T-helper 2 cell treated with Interferon-gamma antibody and Interleukin-4, amounts not matched to agents 100 ng/mL and 5 ng/mL, for 36 hours (primary cell): ENCODE measurements around the gene RTN4R. TPM values are rescaled to one million over a fixed set of nuclear protein-coding genes. Genes with fewer than 3 reads are reported as not detected.

Source experiments
- intact Hi-C: fragments of 100-400 bp; cut with micrococcal nuclease; formaldehyde crosslinking; loops from one replicate; pipeline ENCODE4 v1.15.1; 2023
- total RNA-seq: library from RNA; stranded (reverse); gene quantifications from 2 replicates; pipeline ENCODE4 v1.2.3, GENCODE V29; 2022

RTN4R gene
- total RNA-seq, 1 donor from 2014 or later: 1.9 TPM

DNA sequence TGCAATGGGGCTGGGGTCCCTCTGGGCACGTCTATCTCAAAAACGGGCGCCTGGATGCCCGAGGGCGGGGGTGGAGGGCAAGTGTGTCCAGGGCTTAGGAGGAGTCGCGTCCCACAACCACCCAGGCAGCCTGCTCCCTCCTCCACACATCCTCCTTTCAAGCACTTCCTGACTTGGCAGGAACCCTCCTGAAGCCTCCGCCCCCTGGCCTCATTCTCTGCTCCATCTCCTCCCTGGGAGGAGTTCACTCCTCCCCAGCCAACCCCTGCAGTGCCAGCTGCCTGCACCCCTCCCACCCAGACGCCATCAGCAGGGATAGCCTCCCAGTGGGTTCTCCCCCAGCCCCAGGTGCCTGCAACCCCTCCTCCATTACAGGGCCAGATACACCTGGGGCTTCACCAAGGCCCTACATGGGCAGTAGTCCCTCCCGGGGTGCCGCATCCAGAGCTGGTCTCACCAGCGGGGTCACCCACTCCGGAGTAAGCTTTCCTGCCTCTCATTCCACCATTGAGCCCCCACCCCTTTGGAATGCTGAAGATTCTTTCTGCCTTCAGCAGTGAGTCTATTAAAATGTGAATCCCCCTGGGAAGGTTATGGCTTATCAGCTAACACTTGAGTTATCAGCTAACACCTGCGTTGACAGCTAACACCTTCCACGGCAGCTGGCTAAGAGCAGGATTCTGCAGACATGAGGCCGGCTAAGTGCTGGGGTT lies 24.4 kb downstream of the RTN4R start:
- intact Hi-C loops: no loop called here

DNA sequence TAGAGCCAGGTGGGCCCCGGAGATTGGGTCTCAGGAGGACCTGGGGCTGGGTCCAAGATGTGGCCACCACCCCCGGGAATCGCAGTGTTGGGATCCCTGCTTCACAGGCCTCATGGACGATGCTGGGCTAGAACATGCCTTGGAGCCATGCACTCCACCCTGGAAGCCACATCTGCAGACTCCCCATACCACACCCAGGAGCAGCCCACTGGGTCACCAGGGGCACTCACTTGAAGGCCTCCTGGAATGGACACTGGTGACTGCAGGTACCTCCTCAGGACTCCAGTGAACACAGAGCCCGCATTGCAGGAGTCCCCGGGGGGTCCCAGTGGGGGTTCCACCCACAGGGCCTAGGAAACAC lies 25.0 kb downstream of the RTN4R start:
- intact Hi-C loops: no loop called here

DNA sequence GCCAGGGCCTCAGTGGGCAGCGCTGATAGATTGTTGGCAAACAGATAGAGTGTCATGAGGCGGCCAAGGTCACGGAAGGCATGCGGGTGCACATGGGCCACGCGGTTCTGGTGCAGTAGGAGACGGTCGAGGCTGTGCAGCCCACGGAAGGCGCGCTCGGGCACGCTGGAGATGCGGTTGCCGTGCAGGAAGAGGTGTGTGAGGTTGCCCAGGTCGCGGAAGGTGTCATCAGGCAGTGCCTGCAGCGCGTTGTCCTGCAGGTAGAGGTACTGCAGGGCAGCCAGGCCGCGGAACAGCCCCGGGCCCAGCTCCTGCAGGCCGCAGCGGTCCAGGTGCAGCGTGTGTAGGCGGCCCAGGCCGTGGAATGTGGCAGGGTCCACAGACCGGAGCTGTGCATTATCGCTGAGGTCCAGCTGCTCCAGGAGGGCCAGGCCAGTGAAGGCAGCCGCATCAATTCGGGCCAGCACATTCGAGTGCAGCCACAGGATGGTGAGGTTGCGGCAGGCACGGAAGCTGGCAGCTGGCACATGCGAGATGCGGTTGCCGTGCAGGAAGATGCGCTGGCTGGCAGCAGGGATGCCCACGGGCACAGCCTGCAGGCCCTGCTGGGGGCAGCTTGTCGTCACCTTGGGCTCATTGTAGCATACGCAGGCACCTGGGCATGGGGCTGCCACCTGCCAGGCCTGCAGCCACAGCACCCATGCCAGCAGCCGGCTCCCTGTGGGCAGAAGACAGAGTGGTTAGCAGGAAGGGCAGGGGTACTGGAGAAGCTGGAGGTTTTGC lies 25.5 kb downstream of the RTN4R start:
- intact Hi-C loops: no loop called here

DNA sequence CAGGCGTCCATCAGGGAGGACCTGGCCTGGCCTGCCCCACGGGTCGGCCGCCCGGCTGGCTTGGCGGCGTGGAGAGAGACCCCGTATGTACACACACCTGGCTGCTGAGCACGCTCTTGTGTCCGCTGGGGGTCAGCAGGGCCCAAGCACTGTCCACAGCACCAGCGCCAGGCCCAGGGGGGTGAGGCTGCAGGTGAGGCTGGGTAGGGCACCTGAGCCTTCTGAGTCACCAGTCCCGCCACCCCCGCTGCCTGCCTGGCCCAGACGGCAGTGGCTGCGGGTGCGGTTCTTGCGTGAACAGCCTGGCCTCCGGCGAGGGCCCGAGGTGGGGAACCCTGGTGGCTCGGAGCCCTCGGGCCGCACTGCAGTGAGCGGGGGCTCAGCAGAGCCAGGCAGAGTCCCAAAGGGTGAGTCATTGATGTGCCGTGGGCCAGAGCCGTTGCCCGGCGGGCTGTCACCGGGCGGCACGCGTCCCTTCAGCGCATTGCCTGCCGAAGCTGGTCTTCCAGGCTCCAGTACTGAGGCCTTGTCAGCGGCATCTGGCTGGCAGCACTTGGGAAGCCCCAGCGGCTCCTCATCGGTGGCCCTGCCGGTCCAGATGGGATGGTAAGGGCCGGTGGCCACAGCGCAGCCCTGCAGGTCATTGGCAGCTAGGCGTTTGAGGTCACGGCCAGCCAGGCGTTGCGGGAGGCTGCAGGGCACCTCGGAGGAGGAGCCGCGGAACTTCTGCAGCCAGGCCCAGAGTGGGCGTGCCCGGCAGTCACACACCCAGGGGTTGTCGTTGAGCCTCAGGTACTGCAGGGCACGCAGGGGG lies 26.3 kb downstream of the RTN4R start:
- intact Hi-C loops: no loop called here

DNA sequence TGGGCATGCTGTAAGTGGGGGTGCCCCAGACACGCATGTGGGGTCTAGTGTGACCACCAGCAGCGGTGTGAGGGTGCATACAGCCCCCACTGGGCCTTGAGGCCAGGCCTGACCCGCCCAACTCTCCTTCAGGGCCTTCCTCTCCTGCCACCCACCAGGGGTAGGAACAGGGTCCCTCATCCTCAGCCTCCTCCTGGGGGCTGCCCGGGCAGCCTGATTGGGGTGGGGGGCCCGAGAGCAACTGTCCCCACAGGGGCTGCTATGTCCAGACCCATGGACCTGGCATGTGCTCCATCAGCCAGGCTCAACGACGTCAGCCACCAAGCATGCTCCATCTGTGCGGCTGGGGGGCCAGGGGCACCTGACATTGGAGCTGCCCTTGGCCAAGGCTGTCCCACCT lies 27.2 kb downstream of the RTN4R start:
- intact Hi-C loops: no loop called here

DNA sequence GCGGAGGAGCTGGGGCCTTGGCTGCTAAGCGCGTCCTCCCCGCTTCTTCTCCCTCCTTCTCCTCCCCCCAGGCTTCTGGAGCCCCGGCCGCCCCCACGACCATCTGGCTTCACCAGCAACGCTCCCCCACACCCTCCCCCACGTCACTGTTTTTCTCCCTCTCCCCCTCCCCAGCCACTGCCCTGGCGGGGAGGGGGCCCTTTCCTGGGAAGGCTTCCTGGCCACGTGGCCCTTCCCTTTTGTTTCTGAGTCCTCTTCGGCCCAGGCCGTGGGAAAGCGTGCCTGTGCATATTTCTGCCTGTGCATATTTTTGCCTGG lies 27.7 kb downstream of the RTN4R start:
- intact Hi-C loops: no loop called here

DNA sequence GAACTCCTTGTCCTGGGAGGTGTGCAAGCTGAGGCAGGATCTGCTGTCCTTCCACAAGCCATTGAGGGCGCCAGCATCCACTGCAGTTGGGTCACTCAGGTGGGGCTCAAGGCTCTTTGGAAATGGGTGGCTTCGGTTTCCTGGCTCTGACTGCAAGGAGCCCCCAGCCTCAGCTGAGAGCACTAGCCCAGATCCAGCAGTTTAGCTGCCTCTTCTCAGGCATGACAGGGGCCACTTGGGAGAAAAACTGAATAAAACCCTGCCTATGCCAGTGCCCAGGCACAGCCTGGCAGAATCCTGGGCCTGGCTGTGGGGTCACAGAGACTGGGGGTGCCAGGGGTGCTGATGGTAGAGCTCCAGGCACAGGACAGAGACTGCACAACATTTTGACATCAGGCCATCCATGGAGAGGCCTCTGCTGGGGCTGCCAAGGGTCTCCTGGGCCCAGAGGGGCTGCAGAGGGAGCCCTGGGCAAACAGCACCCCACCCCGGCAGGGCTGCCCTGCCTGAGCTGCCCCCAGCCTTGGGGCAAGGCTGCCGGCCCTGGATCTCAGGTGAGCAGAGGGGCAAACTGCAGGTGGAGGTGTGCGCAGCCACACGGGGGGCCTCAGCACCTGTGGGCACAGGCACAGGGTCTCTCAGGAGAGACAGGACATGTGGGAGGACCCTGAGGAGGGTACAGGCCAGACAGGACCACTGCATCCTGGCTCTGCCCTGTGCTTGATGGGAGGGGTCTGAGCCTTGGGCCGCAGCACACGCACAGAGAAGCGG lies 28.3 kb downstream of the RTN4R start:
- intact Hi-C loops: no loop called here

DNA sequence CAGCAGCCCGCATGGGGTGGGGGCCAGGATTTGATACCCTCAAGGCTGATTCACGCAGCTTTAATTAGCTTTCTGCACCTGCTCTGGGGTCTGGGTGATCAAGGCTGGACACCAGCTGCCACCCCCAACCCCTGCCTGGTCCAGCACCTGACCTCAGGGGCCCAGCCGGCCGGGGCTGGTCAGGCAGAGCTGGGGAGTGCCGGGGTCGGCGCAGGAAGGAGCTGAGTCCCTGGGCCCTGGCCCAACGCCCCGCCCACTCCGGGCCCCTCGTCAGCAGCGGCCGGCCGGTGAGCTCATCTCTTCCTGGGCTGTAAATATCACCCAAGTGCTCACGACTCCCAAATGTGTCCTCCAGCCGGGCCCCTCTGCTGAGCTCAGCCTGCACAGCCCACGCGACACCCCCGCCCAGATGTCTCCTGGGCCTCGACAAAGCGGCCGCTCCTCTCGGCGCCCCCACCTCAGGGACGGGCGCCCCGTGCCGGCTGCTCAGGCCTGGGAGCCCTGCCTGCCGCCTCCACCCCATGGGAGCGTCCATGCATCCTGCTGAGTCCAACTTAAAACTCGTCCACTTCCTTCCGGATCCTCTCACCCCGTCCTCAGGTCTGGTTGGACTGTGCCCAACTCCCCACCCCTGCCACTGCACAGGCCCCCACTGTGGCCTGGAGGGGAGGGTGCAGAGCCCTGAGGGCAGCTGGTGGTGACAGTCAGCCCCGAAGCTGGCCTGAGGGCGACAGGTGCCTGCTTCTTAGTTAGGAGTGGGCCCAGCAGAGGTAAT lies 29.0 kb downstream of the RTN4R start:
- intact Hi-C loops: loop anchor here (1.0 kb wide), 1 partner anchor 82 kb away; no protein-coding TSS in a partner anchor

DNA sequence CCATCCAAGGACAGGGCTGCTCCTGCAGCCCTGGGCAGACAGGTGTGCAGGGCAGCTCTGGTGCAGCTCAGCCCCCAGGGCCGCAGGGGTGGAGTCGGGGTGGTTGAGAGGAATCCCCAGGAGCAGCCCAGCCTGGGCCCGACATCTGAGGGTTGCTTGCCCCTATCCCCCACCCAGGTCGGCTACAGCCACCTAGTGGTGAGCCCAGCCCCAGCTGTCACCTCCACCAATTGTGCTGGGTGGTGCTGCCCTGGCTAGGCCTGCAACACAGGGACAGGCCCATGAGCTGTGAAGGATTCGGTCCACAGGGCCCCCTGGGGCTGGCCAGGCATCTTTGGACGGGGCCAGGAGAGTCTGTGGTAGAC lies 29.6 kb downstream of the RTN4R start:
- intact Hi-C loops: loop anchor here (1.0 kb wide), 1 partner anchor 81 kb away; no protein-coding TSS in a partner anchor

DNA sequence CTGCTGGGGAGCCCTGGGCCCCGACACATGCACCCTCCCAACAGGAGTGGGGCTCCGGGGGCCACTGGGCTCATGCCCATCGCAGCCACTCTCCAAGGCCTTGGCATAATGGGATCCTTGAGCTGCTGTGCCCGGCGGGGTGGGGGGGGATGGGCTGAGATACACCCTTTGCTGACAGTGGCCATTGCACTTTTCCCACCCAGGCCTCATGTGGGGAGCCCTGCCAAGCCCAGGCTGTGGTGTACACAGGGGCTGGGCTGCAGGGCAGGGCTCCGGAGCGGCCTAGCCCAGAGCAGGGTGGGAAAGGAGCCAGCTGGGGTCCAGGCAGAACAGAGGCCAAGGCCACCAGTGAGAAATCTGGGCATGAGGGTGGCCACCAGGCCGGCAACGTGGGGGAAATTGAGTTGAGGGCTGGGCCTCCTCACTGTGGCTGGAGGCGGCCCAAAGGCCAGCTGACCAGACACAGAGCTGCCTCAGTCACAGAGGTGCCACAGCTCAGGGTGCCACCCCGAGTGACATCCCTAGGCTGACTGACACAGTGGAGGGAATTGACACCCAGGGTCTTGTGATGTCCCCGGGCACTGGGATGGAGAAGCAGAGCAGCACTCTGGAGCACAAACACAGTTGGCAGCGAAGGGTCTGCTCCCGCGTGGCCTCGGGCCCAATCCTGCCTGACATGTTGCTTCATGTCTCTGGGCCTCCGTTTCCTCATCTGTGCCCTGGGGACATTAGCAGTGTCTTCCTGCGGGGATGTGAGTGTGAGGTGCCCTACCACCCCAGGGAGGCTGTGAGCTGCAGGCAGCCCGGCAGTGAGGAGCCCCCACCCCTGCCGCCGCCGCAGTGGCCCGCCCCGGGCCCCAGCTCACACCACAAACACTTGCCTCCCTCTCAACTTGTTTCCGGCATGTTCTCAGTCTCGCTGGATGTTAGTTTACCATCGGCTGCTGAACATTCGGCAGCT lies 30.4 kb downstream of the RTN4R start:
- intact Hi-C loops: loop anchor here (1.0 kb wide), 1 partner anchor 80 kb away; no protein-coding TSS in a partner anchor

DNA sequence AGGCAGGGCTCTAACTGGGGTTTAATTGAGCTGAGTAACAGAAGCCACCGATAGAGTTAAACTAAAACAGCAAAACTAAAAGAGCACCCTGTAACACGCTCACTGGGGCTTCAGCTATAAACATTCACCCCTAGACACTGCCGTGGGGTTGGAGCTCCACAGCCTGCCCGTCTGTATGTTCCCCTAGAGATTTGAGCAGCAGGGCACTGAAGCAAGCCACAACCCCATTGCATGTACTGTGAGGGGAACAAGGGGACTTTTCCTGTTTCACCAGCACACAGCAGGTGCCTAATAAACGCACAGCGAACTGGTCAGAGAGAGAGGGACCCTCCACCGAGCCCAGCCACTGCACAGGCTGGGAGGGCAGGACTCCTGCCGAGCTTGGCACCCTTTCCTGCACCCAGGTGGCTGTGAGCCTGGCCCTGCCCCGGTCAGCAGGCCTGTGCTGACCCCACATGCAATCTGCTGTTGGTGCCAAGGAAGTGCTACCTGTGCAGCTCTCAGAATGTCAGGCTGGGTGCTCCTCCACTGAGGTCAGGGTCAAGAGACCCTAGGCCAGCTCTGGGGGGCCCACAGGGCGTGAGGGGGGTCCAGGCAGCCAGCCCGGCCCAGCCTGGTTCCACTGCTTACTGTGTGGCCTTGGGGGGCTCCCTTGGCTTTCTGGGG lies 31.9 kb downstream of the RTN4R start:
- intact Hi-C loops: no loop called here

DNA sequence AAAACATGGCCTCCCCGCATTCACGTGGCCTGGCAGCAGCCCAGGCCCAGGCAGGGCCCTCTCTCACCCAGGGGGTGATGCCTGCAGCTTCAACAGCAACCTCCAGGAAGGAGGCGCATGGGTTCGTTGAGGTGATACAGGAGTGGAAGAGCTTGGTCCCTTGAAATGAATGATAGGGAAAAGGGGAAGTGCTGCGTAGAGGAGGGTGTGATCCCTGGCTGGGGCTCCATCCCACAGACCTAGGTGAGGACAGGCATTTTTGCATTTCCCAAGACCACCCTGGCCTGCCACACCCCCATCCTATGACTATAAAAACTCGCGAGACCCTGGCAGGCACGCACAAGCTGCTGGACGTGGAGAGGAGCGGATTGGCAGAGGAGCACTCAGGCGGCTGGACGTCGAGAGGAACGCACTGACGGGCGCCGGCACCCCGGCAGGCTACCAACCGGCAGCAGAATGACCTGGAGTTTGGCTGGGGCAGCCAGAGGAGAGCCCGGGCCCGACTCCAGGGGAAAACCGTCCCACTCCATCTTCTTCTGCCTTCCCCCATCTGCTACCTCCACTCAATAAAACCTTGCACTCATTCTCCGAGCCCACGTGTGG lies 32.6 kb downstream of the RTN4R start:
- intact Hi-C loops: no loop called here

DNA sequence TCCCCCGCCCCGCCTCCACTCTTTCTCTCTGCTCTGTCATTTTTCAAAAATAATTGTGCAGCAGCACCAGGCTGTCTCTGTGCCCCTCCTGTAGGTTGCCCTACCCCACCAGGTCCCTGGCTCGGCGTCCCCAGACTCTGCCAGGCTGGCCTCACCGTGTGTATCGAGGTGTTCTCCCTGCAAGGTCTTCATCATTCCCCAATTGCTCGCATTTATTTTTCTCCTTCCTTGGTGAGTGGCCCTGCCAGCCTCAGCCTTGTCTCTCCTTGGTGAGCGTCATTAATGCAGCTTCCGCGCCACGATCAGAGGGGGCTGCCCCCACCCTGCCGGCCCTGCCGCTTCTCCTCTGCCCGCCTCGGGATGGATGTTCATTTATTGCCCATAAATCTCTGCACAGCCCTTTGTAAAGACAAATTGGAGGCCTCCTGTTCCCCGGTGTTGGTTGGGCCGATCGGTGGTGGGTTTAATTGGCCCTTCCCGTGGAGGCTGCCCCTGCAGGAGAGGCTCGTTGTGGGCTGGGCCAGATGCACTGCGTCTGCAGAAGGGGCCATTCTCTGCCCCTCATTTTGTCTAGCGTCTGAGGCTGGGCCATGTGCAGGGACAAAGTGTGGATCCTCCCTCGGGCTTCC lies 33.2 kb downstream of the RTN4R start:
- intact Hi-C loops: no loop called here

DNA sequence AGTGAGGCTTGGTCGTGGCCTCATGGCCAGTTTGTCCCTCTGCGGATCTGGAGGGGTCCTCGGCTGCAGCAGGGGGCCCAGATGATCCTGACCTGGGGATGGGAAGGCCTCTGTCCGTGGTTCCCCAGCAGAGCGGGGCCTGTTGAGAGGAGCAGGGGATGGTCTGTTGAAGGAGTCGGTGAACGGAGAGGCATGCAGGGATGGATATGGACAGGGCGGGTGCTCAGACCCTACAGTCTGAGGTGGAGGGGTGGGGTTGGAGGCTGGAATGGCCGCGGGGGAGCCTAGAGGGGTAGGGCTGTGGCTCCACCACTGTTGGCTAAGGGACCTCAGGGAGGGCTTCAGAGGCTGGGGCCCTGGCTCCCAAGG lies 33.8 kb downstream of the RTN4R start:
- intact Hi-C loops: no loop called here

DNA sequence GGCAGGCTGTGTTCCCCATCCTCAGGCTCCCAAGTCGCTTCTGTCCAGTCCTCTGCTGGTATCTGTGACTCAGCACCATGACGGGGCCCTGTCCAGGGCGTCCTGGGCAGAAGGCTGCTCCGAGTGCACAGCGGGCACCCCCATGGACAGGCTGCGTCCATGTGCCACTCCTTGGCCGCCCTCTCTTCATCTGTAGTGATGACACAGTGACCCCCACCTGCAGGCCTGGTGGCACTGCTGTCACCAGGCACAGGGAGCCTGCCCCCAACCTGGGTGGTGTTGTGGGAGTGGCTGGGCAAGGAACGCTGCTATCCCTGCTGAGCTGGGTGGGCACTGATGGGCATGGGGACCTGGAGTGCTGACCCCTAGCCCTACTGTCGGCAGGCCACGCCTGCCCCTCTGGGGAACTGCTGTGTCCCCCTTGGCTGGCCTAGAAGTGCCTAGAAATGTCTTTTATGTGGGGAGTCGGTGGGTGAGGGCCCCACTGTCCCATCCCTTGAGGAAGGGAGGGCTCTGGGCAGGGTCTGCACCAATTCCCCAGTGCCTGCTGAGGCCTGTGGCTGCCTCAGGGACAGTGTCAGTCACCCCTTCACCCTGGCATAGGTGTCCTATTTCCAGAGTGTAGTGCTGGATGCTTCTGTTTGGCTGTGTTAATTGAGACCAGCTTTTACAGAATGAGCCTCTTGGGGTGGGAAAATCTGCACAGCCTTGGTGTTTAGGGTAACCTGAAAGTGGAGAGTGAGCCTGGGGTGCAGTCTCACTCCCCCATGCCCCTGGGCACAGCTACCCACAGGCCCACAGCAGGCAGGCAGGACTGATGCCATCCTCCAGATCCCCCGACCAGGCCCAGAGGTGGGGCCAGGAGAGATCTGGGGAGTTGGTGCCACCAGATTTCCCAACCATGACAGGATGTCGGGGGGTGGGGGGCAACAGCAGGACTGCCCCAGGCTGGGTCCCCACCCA lies 34.5 kb downstream of the RTN4R start:
- intact Hi-C loops: no loop called here

DNA sequence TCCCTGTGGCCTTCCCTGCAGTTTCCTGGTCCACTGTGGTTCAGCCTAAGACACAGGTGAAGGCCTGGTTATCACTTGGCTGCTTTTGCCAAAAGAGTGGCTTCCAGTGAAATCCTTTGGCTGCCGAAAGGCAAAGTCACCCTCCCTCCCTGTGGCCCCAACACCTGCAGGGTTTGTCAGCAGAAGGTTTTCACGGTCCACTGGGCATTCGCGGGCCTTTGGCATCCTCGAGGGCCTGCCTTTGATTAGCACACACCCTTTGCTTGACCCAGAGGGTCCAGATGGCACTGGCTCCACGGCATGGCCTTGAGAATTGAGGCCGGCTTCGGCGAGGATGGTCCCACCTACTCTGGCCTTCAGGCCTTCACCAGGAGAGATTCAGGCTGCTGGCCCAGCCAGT lies 35.3 kb downstream of the RTN4R start:
- intact Hi-C loops: no loop called here

DNA sequence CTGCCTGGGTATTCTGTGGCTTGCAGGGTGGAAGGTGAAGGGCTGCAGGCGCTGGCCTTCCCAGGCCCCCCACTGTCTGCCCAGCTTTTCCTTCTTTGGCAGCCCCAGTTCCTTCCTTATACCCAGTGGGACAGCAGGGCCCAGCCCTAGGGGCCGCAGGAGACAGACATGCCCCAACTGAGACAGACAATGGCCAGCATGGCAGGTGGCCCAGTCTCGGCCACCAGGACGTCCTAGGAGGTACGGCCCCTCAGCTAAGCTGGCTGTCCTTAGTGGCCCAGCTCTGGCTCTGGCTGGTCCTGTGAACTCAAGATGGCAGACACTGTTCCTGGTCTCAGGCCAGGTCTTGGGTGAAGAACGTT lies 35.9 kb downstream of the RTN4R start:
- intact Hi-C loops: no loop called here
